ENCODE results near the gene CNEP1R1.

DNA sequence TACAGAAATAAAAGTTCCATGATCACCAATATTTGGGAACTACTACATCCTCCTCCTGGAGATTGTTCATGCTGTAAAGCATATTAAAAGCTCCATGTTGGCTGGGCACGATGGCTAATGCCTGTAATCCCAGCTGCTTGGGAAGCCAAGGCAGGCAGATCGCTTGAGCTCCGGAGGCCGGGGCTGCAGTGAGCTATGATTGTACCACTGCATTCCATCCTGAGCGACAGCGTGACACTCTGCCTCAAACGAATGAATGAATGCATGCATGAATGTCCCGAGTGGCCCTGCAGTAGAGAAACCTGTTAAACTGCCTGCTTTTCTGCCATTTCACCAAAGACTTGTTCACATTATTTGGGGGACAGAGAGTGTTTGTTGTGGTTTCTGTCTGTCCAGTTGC, 15.0 kb downstream of the CNEP1R1 start:
- TF ChIP-seq, protein P1, sequence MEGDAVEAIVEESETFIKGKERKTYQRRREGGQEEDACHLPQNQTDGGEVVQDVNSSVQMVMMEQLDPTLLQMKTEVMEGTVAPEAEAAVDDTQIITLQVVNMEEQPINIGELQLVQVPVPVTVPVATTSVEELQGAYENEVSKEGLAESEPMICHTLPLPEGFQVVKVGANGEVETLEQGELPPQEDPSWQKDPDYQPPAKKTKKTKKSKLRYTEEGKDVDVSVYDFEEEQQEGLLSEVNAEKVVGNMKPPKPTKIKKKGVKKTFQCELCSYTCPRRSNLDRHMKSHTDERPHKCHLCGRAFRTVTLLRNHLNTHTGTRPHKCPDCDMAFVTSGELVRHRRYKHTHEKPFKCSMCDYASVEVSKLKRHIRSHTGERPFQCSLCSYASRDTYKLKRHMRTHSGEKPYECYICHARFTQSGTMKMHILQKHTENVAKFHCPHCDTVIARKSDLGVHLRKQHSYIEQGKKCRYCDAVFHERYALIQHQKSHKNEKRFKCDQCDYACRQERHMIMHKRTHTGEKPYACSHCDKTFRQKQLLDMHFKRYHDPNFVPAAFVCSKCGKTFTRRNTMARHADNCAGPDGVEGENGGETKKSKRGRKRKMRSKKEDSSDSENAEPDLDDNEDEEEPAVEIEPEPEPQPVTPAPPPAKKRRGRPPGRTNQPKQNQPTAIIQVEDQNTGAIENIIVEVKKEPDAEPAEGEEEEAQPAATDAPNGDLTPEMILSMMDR (IDR thresholded peaks at IDR 0.05), result no peak
- TF ChIP-seq ZNF423 (CRISPR knock-in tag; IDR thresholded peaks at IDR 0.05) (no peak), FOXJ3 (CRISPR knock-in tag; IDR thresholded peaks at IDR 0.05; ENCODE audit: borderline replicate concordance) (no peak)
- TF ChIP-seq, protein P2, sequence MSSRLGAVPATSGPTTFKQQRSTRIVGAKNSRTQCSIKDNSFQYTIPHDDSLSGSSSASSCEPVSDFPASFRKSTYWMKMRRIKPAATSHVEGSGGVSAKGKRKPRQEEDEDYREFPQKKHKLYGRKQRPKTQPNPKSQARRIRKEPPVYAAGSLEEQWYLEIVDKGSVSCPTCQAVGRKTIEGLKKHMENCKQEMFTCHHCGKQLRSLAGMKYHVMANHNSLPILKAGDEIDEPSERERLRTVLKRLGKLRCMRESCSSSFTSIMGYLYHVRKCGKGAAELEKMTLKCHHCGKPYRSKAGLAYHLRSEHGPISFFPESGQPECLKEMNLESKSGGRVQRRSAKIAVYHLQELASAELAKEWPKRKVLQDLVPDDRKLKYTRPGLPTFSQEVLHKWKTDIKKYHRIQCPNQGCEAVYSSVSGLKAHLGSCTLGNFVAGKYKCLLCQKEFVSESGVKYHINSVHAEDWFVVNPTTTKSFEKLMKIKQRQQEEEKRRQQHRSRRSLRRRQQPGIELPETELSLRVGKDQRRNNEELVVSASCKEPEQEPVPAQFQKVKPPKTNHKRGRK (CRISPR knock-in tag; IDR thresholded peaks at IDR 0.05; ENCODE audit: borderline replicate concordance), result no peak
- TF ChIP-seq, protein P3, sequence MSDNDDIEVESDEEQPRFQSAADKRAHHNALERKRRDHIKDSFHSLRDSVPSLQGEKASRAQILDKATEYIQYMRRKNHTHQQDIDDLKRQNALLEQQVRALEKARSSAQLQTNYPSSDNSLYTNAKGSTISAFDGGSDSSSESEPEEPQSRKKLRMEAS (CRISPR knock-in tag; IDR thresholded peaks at IDR 0.05), result no peak
- TF ChIP-seq, protein P4, sequence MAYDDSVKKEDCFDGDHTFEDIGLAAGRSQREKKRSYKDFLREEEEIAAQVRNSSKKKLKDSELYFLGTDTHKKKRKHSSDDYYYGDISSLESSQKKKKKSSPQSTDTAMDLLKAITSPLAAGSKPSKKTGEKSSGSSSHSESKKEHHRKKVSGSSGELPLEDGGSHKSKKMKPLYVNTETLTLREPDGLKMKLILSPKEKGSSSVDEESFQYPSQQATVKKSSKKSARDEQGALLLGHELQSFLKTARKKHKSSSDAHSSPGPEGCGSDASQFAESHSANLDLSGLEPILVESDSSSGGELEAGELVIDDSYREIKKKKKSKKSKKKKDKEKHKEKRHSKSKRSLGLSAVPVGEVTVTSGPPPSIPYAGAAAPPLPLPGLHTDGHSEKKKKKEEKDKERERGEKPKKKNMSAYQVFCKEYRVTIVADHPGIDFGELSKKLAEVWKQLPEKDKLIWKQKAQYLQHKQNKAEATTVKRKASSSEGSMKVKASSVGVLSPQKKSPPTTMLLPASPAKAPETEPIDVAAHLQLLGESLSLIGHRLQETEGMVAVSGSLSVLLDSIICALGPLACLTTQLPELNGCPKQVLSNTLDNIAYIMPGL (CRISPR knock-in tag; IDR thresholded peaks at IDR 0.05), result no peak
- TF ChIP-seq, protein P5, sequence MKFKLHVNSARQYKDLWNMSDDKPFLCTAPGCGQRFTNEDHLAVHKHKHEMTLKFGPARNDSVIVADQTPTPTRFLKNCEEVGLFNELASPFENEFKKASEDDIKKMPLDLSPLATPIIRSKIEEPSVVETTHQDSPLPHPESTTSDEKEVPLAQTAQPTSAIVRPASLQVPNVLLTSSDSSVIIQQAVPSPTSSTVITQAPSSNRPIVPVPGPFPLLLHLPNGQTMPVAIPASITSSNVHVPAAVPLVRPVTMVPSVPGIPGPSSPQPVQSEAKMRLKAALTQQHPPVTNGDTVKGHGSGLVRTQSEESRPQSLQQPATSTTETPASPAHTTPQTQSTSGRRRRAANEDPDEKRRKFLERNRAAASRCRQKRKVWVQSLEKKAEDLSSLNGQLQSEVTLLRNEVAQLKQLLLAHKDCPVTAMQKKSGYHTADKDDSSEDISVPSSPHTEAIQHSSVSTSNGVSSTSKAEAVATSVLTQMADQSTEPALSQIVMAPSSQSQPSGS (CRISPR knock-in tag; IDR thresholded peaks at IDR 0.05; ENCODE audit: borderline replicate concordance, low read depth), result no peak

Measured in WTC11 (cell line).